Stimulated activated CD8-positive, alpha-beta memory T cell treated with anti-CD3 and anti-CD28 coated beads, Interleukin-15, amount 100 ng/mL, for 1 hour (primary cell): ENCODE results near the gene LRRC37A3.
A peak's percentile ranks its signal among the peaks of the same experiment; 100 is the strongest.
"Not testable (repeated sequence)": the region's sequence is repeated elsewhere in the genome, so short reads cannot be mapped to it uniquely, and the experiment has no call there.

ENCODE experiments used
- DNase-seq: peaks from one replicate; pipeline ENCODE4 v3.0.0-alpha.2; 2020; ENCODE audit warnings: low read depth

Gene LRRC37A3

DNA sequence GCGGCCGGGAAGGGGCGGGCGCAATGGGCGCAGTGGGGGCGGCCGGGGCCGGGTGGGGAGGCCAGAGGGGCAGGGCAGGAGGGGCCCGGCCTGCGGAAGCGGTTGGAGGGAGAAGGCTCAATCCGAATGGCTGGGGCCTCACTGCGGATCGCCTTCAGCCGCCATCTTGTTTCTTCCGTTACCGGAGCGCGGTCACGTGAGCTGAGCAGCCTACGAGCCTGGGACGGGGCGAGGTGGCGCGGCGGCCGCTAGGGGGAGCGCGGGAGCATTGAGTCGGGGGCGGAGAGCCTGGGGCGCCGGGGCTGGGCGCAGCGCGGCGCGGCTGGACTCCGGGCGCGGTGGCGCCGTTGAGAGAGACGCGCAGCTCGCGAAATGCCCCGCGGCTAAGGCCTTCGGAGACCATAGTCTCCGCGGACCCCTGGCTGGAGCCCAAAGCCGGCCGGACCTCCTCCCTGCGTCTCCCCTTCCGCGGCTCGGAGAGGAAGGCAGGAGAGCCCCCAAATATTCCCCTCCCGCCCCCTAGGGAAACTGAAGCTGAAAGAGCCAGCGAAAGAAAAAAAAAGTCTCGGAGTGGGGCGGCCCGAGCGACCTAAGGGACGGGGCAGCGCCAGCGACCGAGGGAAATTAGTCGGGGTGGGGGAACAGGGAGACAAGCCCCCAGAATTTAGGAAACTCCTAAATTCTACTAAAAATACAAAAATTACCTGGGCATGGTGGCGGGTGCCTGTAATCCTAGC lies at the start of gene LRRC37A3:
Gene LRRC37A3, minus strand, starts transcription at position 190 of the 737 bp plus-strand sequence. CDS start 22,221 bp downstream, outside the sequence.
- DNase-seq, result peak; percentile 100

- peak; percentile 67 for DNase-seq
Measured at GRCh38 chr17:64965873-64966287, 46.6 kb upstream of the LRRC37A3 start.

- DNase-seq, result not testable (repeated sequence)
Measured at GRCh38 chr17:64965256-64965872, 46.1 kb upstream of the LRRC37A3 start.

GRCh38 chr17:64964796-64965195 lies 45.5 kb upstream of the LRRC37A3 start:
- no peak for DNase-seq

DNA sequence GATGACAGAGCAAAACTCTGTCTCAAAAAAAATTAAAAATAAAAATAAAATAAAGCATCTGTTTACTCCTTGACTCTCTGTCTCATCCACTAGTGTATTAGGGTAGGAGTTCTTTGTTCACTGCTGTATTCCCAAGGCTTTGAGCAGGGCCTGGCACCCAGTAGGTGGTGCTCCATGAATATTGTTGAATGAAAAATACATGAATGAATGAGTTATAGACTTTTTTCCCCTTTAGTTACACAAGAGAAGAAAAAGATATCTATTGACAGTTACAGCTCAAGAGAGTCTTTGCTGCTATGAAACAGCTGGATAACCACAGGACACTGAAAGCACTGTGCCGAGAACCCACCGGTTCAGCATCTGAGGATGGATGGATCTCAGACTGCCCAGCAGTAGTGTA lies 44.5 kb upstream of the LRRC37A3 start:
- DNase-seq, result not testable (repeated sequence)

DNA sequence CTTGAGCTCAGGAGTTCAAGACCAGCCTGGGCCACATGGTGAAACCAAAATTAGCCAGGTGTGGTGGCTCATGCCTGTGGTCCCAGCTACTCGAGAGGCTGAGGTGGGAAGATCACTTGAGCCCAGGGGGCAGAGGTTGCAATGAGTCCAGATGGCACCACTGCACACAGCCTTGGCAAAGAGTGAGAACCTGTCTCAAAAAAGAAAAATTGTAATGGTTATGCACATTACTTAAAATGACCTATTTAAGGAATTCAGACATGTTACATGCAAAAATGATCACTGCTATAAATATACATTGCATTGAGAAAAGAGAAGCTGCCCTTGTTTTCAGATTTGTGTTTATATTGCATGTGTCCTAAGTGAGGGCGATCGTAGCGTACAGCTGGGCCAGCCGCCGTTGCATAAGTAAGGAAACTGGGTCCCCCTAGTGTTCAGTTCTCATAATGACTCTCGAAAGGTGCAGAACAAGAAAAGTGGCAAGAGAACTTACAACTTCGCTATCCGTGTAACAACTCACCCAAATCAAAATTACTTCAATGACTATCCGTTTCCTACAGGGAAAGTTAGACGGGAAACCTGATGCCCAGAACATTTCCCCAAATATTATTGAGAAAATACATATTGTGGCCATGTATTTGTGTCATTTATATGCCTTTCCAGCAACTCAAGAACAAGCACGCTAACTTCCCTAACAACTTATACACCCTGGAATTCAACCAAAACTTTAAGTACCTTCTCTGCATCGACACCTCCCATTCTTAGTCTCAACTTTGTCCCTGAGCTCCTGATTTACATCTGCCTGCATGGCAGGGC lies 42.5 kb upstream of the LRRC37A3 start:
- peak; percentile 30 for DNase-seq

DNA sequence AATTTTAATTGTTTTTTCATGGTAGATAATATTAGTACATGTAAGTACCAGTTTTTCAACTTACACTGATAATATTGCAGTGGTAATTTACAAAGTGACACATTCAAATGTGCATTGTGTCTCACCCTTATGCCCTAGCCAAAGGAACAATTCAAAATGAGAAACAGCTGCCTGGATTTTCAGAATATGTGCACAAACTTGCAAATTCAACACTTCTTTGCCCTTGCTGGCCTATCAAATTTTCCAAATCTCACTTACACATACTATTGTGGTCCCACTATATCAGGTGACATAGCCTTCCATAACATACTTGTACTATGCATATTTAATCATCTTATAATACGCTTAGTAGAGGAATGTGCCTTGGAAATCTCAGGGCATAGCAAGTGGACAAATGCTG lies 32.6 kb upstream of the LRRC37A3 start:
- no peak for DNase-seq

DNA sequence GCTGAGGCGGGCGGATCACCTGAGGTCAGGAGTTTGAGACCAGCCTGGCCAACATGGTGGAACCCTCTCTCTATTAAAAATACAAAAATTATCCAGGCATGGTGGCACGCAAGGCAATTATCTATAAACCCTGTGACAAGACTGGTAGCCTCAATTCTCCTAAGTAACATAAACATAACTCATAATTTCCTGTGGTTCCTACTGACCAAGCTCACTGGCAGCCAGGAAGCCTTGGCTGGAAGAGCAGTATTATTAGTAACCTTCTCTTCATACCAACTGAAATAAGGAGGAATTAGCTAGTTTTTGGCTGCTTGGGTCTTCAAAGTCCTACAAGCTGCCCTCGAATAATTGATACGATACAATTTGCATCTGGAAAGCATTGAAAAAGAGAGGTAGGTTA lies 31.6 kb upstream of the LRRC37A3 start:
- DNase-seq, result no peak

DNA sequence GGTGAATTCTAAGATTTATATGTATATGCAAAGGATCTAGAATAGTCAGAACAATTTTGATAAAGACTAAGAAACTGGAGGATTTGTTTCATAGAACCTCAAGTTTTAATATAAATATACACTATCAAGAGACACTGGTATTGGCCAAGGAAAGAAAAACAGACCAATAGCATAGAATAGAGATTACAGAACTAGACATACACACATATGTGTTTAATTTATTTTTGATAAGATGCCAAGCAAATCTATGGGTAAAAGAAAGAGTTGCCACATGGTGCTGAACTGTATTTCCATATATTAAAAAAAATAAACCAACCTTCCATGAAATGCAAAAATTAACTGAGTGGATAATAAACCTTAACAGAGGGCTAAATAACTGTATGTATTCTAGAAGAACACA lies 27.9 kb upstream of the LRRC37A3 start:
- DNase-seq, result no peak

DNA sequence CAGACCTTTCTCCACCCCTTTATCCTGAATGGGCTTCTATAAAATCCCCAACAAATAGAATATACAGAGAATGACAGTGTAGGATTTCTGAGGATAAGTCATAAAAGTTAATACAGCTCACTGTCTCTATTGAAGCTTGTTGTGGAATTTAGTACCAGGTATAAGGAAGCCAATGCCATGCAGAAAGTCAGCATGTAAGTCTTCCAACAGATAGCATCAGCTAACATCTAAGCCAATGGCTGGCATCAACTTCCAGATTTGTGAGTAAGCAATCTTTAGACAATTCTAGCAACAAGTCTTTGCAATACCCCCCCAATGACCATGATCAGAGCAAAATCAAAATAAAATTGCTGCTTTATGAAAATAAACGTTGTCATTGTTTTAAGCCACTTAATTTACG lies 22.5 kb upstream of the LRRC37A3 start:
- no peak for DNase-seq

DNA sequence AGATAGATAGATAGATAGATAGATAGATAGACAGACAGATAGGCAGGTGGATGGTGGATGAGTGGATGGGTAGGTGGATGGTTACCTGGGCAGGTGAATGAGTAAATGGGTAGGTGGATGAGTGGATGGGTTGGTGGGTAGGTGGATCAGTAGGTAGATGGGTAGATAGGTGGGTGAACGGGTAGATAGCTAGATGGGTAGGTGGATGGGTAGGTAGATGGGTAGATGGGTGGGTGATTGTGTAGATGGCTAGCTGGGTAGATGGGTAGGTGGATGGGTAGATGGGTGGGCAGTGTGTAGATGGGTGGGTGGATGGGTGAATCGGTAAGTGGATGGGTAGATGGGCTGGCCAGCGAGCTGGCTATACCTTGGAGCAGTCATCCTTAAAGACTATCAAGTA lies 21.8 kb upstream of the LRRC37A3 start:
- DNase-seq, result no peak

DNA sequence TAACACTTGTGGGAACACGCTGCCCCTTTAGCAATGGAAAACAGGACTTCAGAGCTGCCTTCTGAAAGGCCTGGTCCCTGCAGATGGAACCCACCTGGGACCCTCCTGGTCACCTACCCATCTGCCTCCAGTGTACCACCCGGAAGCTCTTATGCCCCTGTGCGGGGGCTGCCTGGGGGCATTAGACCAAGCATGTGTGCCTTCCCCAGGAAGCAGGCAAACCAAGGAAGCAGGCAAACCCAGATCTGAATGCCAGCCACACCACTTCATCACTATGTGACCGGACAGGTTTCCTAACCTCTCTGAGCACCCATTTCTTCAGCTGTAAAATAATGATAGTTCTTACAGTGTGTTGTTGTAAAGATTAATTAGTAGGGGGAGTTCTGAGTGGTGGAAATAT lies 20.8 kb upstream of the LRRC37A3 start:
- no peak for DNase-seq

DNA sequence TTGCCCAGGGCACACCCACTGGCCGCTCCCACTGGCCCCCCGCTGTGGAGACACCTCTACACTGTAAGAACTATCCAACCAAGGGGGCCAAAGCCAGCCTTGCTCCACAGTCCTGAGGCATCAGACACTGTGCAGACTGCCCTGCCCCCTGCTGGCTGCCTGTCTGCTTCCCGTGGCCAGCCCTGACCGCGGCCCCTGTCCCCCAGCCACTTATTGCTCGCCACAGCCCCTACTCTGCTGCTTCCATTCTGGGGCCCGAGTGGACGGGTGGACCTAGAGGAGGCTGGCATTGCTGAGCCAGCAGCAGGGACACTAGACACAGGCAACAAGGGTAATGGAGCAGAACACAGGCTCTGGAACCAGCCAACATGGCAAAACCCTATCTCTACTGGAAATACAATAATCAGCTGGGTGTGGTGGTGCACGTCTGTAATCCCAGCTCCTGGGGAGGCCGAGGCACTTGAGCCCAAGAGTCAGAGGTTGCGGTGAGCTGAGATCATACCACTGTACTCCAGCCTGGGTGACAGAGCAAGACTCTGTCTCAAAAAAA lies 19.7 kb upstream of the LRRC37A3 start:
- peak; percentile 30 for DNase-seq

DNA sequence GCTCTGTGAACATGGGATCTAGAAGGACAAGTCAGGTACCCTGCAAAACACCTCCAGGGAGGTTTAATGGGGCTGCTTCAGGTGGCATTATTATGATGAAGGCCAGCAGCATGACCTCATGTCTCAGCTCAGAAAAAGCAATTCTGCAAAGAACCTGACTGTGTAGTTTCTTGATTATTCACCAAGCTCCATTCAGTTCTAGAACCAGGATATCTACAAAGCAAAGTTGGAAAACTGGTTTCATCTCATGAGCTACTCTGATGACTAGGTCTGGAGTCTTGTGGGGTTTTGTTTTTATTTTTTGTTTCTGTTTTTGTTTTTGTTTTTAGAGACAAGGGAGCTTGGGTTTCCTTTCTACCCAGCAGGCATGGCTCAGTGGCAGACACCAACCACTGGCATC lies 19.0 kb upstream of the LRRC37A3 start:
- DNase-seq, result no peak

- DNase-seq, result no peak
Measured at GRCh38 chr17:64936117-64936516, 16.8 kb upstream of the LRRC37A3 start.

DNA sequence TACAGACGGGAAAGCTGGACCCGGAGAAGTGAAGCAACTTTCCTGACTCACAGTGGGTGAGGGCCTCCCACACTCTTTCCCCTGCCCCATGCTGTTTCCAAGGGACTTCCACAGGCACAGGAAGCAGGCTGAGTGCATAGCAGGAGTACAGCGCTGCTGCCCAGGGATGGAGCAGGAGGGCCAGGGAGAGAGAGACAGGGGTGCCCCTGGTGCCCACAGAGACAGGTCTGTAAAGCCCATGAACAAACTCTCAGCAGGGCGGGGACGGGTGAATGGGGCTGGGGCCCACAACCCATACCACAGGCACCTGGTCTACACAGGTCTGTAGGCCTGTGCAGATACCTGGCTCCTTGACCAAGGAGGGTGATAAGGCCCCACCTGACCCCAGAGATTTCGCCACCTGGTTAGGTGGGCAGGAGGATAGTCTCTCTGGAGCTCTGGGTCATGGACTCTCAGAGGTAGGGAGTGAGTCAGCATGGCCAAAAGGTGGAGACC lies 15.1 kb upstream of the LRRC37A3 start:
- DNase-seq, result not testable (repeated sequence)

- not testable (repeated sequence) for DNase-seq
Measured at GRCh38 chr17:64932850-64933249, 13.6 kb upstream of the LRRC37A3 start.

- not testable (repeated sequence) for DNase-seq
Measured at GRCh38 chr17:64930374-64930773, 11.1 kb upstream of the LRRC37A3 start.

- not testable (repeated sequence) for DNase-seq
Measured at GRCh38 chr17:64929419-64930209, 10.3 kb upstream of the LRRC37A3 start.

DNA sequence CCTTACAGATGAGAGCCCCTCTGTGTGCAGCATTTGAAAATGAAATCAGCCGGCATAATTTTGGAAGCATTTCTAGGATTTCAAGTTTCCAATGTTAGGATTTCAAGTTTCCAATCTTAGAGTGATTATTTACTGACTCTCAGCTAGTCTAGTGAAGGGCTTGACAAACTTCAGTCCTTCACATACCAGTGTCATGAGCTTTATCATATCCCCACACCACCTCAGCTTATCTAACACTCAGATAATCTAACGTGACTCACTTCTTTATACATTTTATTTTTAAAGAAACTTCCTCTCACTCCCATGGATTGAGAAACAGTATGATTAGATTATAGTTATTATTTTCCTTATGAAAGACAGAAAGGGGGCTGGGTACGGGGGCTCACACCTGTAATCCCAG lies 9.4 kb upstream of the LRRC37A3 start:
- not testable (repeated sequence) for DNase-seq

DNA sequence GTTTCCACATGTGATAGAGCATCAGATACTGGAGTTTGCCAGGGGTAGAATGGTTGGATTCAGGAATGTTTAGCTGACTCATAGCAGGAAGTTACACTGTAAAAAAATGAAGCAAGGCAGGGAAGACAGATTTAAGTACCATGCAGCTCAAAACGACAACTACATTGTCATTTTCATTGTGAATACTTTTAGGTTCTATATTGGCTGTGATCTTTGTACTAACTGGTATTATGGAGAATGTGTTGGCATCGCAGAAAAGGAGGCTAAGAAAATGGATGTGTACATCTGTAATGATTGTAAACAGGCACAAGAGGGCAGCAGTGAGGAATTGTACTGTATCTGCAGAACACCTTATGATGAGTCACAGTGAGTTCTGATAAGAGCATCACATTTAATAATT lies 8.2 kb upstream of the LRRC37A3 start:
- DNase-seq, result peak; percentile 29
